ENCODE measurements around the gene MARF1. TPM values are rescaled to one million over a fixed set of nuclear protein-coding genes. Genes with fewer than 3 reads are reported as not detected.
"Not testable (repeated sequence)": the region's sequence is repeated elsewhere in the genome, so short reads cannot be mapped to it uniquely, and the experiment has no call there.

The MARF1 gene
- total RNA-seq, 4 donors from 2014 or later: 16.8 to 33.8 (median 19.2) TPM

GRCh38 chr16:15576960-15577958 is 65.7 kb downstream of the MARF1 start:
- no peak for TF ChIP-seq POLR2A (IDR thresholded peaks at IDR 0.05)
- TF ChIP-seq CTCF (IDR thresholded peaks at IDR 0.05): no peak
- intact Hi-C loops (cut with DNase I): no loop called here
- WGBS, 2 donors: 80 to 82% methylated on average over 19 to 20 of the region's 20 CpGs
- Histone ChIP-seq H3K27ac (peak overlapping the region in 3 of 4 donors; percentile 52 to 72 (median 68)), H3K27me3 (no peaks in the 10 kb centered on the region), H3K4me1 (peaks cover 0 to 51% (median 27%) of the 10 kb centered on the region in 3 donors), H3K36me3 (peaks cover 0 to 11% (median 0%) of the 10 kb centered on the region in 3 donors), H3K4me3 (no peak overlapping the region), H3K9me3 (no peaks in the 10 kb centered on the region)
- no peak for DNase-seq

- peak overlapping the region in 2 of 4 donors; percentile 68 to 72 for H3K27ac ChIP-seq
- intact Hi-C loops (cut with DNase I): no loop called here
- DNase-seq: no peak
- WGBS, 2 donors: 87 to 92% methylated on average over 4 of the region's 4 CpGs
- H3K27me3 ChIP-seq: no peaks in the 10 kb centered on the region
- peaks cover 0 to 42% (median 25%) of the 10 kb centered on the region in 3 donors for H3K4me1 ChIP-seq
- H3K36me3 ChIP-seq: no peaks in the 10 kb centered on the region
- no peaks in the 10 kb centered on the region for H3K9me3 ChIP-seq
- H3K4me3 ChIP-seq: no peak overlapping the region
- TF ChIP-seq POLR2A (IDR thresholded peaks at IDR 0.05): no peak
- no peak for TF ChIP-seq CTCF (IDR thresholded peaks at IDR 0.05)
Measured at GRCh38 chr16:15575293-15576049, 67.5 kb downstream of the MARF1 start.

GRCh38 chr16:15574614-15574948 is 68.4 kb downstream of the MARF1 start:
- H3K27ac ChIP-seq: no peak overlapping the region
- no peak for DNase-seq
- TF ChIP-seq CTCF (IDR thresholded peaks at IDR 0.05) (no peak), POLR2A (IDR thresholded peaks at IDR 0.05) (no peak)
- no peaks in the 10 kb centered on the region for H3K9me3 ChIP-seq
- WGBS, 2 donors: 96% methylated on average over 8 to 10 of the region's 10 CpGs
- H3K4me3 ChIP-seq: no peak overlapping the region
- intact Hi-C loops (cut with DNase I): no loop called here
- no peaks in the 10 kb centered on the region for H3K27me3 ChIP-seq
- H3K4me1 ChIP-seq: peaks cover 0 to 42% (median 25%) of the 10 kb centered on the region in 3 donors
- H3K36me3 ChIP-seq: no peaks in the 10 kb centered on the region

- 86 to 89% methylated on average over 11 of the region's 11 CpGs for WGBS, 2 donors
- DNase-seq; H3K36me3 ChIP-seq; intact Hi-C loops (cut with DNase I); H3K9me3 ChIP-seq; H3K4me3 ChIP-seq; H3K27ac ChIP-seq; H3K27me3 ChIP-seq: not testable (repeated sequence)
- peaks cover 0 to 42% (median 25%) of the 10 kb centered on the region in 3 donors for H3K4me1 ChIP-seq
Measured at GRCh38 chr16:15573896-15574613, 68.9 kb downstream of the MARF1 start.

- H3K27ac ChIP-seq: peak overlapping the region in 1 of 4 donors; percentile 1
Measured at GRCh38 chr16:15573274-15573895, 69.6 kb downstream of the MARF1 start.

More at GRCh38 chr16:15573274-15573895, 69.6 kb downstream of the MARF1 start:
- H3K9me3 ChIP-seq: no peaks in the 10 kb centered on the region
- 79 to 83% methylated on average over 7 of the region's 7 CpGs for WGBS, 2 donors
- DNase-seq: no peak
- no peaks in the 10 kb centered on the region for H3K27me3 ChIP-seq
- TF ChIP-seq POLR2A (IDR thresholded peaks at IDR 0.05) (no peak), CTCF (IDR thresholded peaks at IDR 0.05) (no peak)
- intact Hi-C loops (cut with DNase I): no loop called here
- H3K4me3 ChIP-seq: no peak overlapping the region
- H3K36me3 ChIP-seq: no peaks in the 10 kb centered on the region
- peaks cover 0 to 42% (median 25%) of the 10 kb centered on the region in 3 donors for H3K4me1 ChIP-seq

Data from esophagus squamous epithelium (tissue), 5 donors.